C4-2B (cell line): ENCODE measurements around the gene FOXE3.

Experiments used
- ZFX ChIP-seq: fragments of 450-650 bp; IDR thresholded peaks from 2 replicates; pipeline ENCODE4 v1.6.1; 2017
- TF ChIP-seq, protein P1 (sequence below): fragments of 450-650 bp; conservative IDR thresholded peaks from 2 replicates; pipeline ENCODE4 v1.5.1; 2017; ENCODE audit warnings: mild to moderate bottlenecking

- TF ChIP-seq, protein P1, sequence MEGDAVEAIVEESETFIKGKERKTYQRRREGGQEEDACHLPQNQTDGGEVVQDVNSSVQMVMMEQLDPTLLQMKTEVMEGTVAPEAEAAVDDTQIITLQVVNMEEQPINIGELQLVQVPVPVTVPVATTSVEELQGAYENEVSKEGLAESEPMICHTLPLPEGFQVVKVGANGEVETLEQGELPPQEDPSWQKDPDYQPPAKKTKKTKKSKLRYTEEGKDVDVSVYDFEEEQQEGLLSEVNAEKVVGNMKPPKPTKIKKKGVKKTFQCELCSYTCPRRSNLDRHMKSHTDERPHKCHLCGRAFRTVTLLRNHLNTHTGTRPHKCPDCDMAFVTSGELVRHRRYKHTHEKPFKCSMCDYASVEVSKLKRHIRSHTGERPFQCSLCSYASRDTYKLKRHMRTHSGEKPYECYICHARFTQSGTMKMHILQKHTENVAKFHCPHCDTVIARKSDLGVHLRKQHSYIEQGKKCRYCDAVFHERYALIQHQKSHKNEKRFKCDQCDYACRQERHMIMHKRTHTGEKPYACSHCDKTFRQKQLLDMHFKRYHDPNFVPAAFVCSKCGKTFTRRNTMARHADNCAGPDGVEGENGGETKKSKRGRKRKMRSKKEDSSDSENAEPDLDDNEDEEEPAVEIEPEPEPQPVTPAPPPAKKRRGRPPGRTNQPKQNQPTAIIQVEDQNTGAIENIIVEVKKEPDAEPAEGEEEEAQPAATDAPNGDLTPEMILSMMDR = no peak
- TF ChIP-seq ZFX = no peak
Observed at GRCh38 chr1:47442202-47442601, 26.1 kb downstream of the FOXE3 start.
